PFSK-1 (cell line): Measurements from ENCODE around the gene DLL3.

Experiments
- FOXP2 ChIP-seq: optimal IDR thresholded peaks from 2 replicates; pipeline ENCODE3; 2011; ENCODE audit warnings: borderline replicate concordance, control low read depth, inconsistent platforms; ENCODE audit not compliant: insufficient read depth; ENCODE audit errors: extremely low read length, extremely low read depth
- POLR2AphosphoS5 ChIP-seq: IDR thresholded peaks from 2 replicates; pipeline ENCODE4 v1.6.1; 2012; ENCODE audit warnings: low read depth, mild to moderate bottlenecking, control low read depth, low read length, moderate library complexity
- REST ChIP-seq, 2 experiments: IDR thresholded peaks; 2 replicates each; pipeline versions ENCODE4 v1.6.1 to v1.8.0; 2011 to 2012; ENCODE audit warnings: low read depth in 2 of 2, low read length in 2 of 2, control low read depth in 1 of 2, inconsistent platforms in 1 of 2, mild to moderate bottlenecking in 1 of 2, moderate library complexity in 1 of 2; ENCODE audit not compliant: insufficient read depth in 1 of 2
- SIN3A ChIP-seq: IDR thresholded peaks from 2 replicates; pipeline ENCODE4 v1.6.1; 2012; ENCODE audit warnings: mild to moderate bottlenecking, low read length, moderate library complexity, borderline replicate concordance; ENCODE audit not compliant: insufficient read depth
- TAF1 ChIP-seq: IDR thresholded peaks from 2 replicates; pipeline ENCODE4 v1.6.1; 2012; ENCODE audit warnings: low read length, control low read depth, borderline replicate concordance; ENCODE audit not compliant: insufficient read depth

- TF ChIP-seq TAF1 (no peak), REST (IDR thresholded peaks at IDR 0.05; ENCODE audit: insufficient read depth in 1 of 2, low read depth in 2 of 2, low read length in 2 of 2) (no peak), POLR2AphosphoS5 (no peak), SIN3A (no peak; the same call in 1 of the 2 replicates), FOXP2 (no peak)
Measured at GRCh38 chr19:39481229-39481545, 17.6 kb upstream of the DLL3 start.
